B cell (primary cell): Measurements from ENCODE around the gene VPS13A. TPM values are rescaled to one million over a fixed set of nuclear protein-coding genes. Genes with fewer than 3 reads are reported as not detected.

Source experiments
- ATAC-seq: fragments of 200-7000 bp; cut with Tn5 transposase; one replicate; pipeline ENCODE4 v1.10.0; 2021; ENCODE audit warnings: low read depth, mild to moderate bottlenecking, moderate number of reproducible peaks, moderate library complexity
- CTCF ChIA-PET: fragments of 350-600 bp; sonication (Branson Sonifier 250); formaldehyde crosslinking; loops from one replicate; lab custom pipeline; 2021; ENCODE audit warnings: antibody characterized with exemption, inconsistent platforms; lab: Charles Lee
- POLR2A ChIA-PET: fragments of 350-600 bp; sonication (Branson Sonifier 250); formaldehyde crosslinking; loops from one replicate; lab custom pipeline; 2021; ENCODE audit warnings: antibody characterized with exemption; lab: Charles Lee
- DNase-seq: peaks from one replicate; pipeline ENCODE4 v3.0.0; 2013
- H2AFZ ChIP-seq: 2 replicates; pipeline ENCODE4 v1.6.1; 2012; ENCODE audit warnings: mild to moderate bottlenecking, low read depth, low read length; ENCODE audit not compliant: insufficient read depth, poor library complexity, severe bottlenecking
- H3K27ac ChIP-seq, 2 donors: 1 replicate in 1 of 2; 2 replicates in 1 of 2; pipeline ENCODE4 v1.5.1; 2012 to 2013; ENCODE audit warnings: low read length in 2 of 2, mild to moderate bottlenecking in 2 of 2, moderate library complexity in 1 of 2
- H3K27me3 ChIP-seq, 4 experiments: fragments of 200-600 bp in 1 of 4; sonication (generic) in 1 of 4; replicated peaks in 1 of 4; 1 replicate in 2 of 4; 2 replicates in 2 of 4; pipeline versions ENCODE4 v1.6.1 to v1.7.0; 2013 to 2016; ENCODE audit warnings: low read length in 3 of 4, mild to moderate bottlenecking in 2 of 4, mixed read lengths in 1 of 4, moderate library complexity in 1 of 4; ENCODE audit not compliant: insufficient read depth in 4 of 4, control insufficient read depth in 3 of 4; ENCODE audit errors: control extremely low read depth in 1 of 4
- H3K36me3 ChIP-seq, 2 experiments: replicated peaks in 1 of 2; 1 replicate in 1 of 2; 2 replicates in 1 of 2; pipeline versions ENCODE4 v1.6.1 to v1.7.1; 2013; ENCODE audit warnings: low read length in 1 of 2; ENCODE audit not compliant: insufficient read depth in 2 of 2, control insufficient read depth in 1 of 2; ENCODE audit errors: control extremely low read depth in 1 of 2, extremely low read depth in 1 of 2
- H3K4me1 ChIP-seq, 2 donors: fragments of 200-600 bp in 1 of 2; sonication (generic) in 1 of 2; 1 replicate in 1 of 2; 2 replicates in 1 of 2; pipeline versions ENCODE4 v1.5.1 to v1.6.1; 2013 to 2017; ENCODE audit warnings: low read length in 2 of 2; ENCODE audit not compliant: control insufficient read depth in 2 of 2, insufficient read depth in 2 of 2
- H3K4me2 ChIP-seq: replicated peaks from 2 replicates; pipeline ENCODE3; 2012; ENCODE audit warnings: mild to moderate bottlenecking, low read depth, low read length; ENCODE audit not compliant: poor library complexity, severe bottlenecking
- H3K4me3 ChIP-seq, 5 experiments: fragments of 200-600 bp in 1 of 5; sonication (generic) in 1 of 5; 1 replicate in 3 of 5; 2 replicates in 2 of 5; pipeline versions ENCODE4 v1.5.1 to v1.7.0; 2011 to 2016; ENCODE audit warnings: low read length in 4 of 5, mild to moderate bottlenecking in 4 of 5, low read depth in 2 of 5, control low read depth in 1 of 5, moderate library complexity in 1 of 5; ENCODE audit not compliant: insufficient read depth in 1 of 5; ENCODE audit errors: control extremely low read depth in 1 of 5, extremely low read depth in 1 of 5
- H3K79me2 ChIP-seq: fragments of 200-600 bp; sonication (generic); one replicate; pipeline ENCODE4 v1.6.0; 2016; ENCODE audit warnings: low read length; ENCODE audit not compliant: control insufficient read depth, insufficient read depth
- H3K9ac ChIP-seq: fragments of 200-600 bp; sonication (generic); 2 replicates; pipeline ENCODE4 v1.6.1; 2017; ENCODE audit warnings: mild to moderate bottlenecking, low read length, moderate library complexity
- H3K9me3 ChIP-seq, 3 donors: one replicate each; pipeline versions ENCODE4 v1.6.1 to v1.7.1; 2013; ENCODE audit warnings: low read length in 2 of 3; ENCODE audit not compliant: control insufficient read depth in 2 of 3, insufficient read depth in 1 of 3; ENCODE audit errors: control extremely low read depth in 1 of 3
- H4K20me1 ChIP-seq: 2 replicates; pipeline ENCODE4 v1.6.0; 2012; ENCODE audit warnings: mild to moderate bottlenecking, low read length; ENCODE audit not compliant: insufficient read depth, control insufficient read depth, poor library complexity, severe bottlenecking
- H3K27ac Mint-ChIP-seq: one replicate; pipeline ENCODE4 v1.8.0; 2021; ENCODE audit warnings: mixed read lengths
- H3K27me3 Mint-ChIP-seq: one replicate; pipeline ENCODE4 v1.8.0; 2021; ENCODE audit warnings: mixed read lengths
- H3K4me1 Mint-ChIP-seq: one replicate; pipeline ENCODE4 v1.8.0; 2021; ENCODE audit warnings: mixed read lengths
- H3K4me3 Mint-ChIP-seq: one replicate; pipeline ENCODE4 v1.8.0; 2021; ENCODE audit warnings: mixed read lengths
- H3K9me3 Mint-ChIP-seq: one replicate; pipeline ENCODE4 v1.8.0; 2022; ENCODE audit warnings: mixed read lengths; ENCODE audit not compliant: insufficient read depth
- CTCF ChIP-seq: fragments of 200-600 bp; IDR thresholded peaks from one replicate; pipeline ENCODE4 v1.8.0; 2022; ENCODE audit warnings: antibody characterized with exemption, mild to moderate bottlenecking
- EZH2 ChIP-seq: IDR thresholded peaks from 2 replicates; pipeline ENCODE4 v1.6.1; 2012; ENCODE audit warnings: borderline replicate concordance, low read depth, mild to moderate bottlenecking, moderate library complexity, low read length; ENCODE audit not compliant: insufficient read depth, poor library complexity, severe bottlenecking
- WGBS: methylation state at CpG from one replicate; pipeline ENCODE4 v1.1.5; 2013; ENCODE audit warnings: missing lambda C conversion rate; ENCODE audit not compliant: insufficient coverage; 5-methylcytosine and 5-hydroxymethylcytosine counted together
- intact Hi-C: fragments of 100-400 bp; cut with micrococcal nuclease; formaldehyde crosslinking; loops from one replicate; pipeline ENCODE4 v1.10.0; 2022
- polyA plus RNA-seq: library from polyadenylated mRNA; depleted of rRNA; stranded (reverse); fragments of >200 nt; gene quantifications from 2 replicates; pipeline ENCODE4 v1.2.3, GENCODE V29; 2012
- total RNA-seq, 2 donors: library from RNA; stranded (reverse); fragments of 120-200 nt in 1 of 2; gene quantifications; 1 replicate in 1 of 2; 2 replicates in 1 of 2; pipeline versions ENCODE4 v1.2.3 to v1.2.4, GENCODE V29; 2013 to 2022

Gene VPS13A
- total and polyA plus RNA-seq, 2 donors (not counting 1 experiment from before 2014, with no cell fraction given): 6.5 to 57.8 TPM

- Histone ChIP-seq H3K4me2 (no peak overlapping the region), H3K9ac (no peak overlapping the region), H3K79me2 (no peaks in the 10 kb centered on the region), H3K36me3 (no peaks in the 10 kb centered on the region), H4K20me1 (no peaks in the 10 kb centered on the region), H3K4me3 (no peak overlapping the region), H2AFZ (no peak overlapping the region), H3K4me1 (no peaks in the 10 kb centered on the region), H3K27me3 (peaks cover 0 to 3% (median 3%) of the 10 kb centered on the region in 4 experiments), H3K27ac (no peak overlapping the region), H3K9me3 (no peaks in the 10 kb centered on the region)
- H3K9me3 Mint-ChIP-seq: no peaks in the 10 kb centered on the region
- no peak for TF ChIP-seq EZH2
- no peak for TF ChIP-seq CTCF
- H3K27me3 Mint-ChIP-seq: peaks cover 17% of the 10 kb centered on the region
- DNase-seq (no peak), ATAC-seq (no peak)
- no CpG with 5 or more reads among the region's 3 CpGs for WGBS
- ChIA-PET POLR2A (no interaction called here), CTCF (interaction anchor here (1.6 kb wide), 1 partner anchor 9 kb away, joined by 8 read pairs; no protein-coding TSS in a partner anchor)
- intact Hi-C loops: no loop called here
- H3K27ac Mint-ChIP-seq: no peak overlapping the region
- H3K4me1 Mint-ChIP-seq: no peaks in the 10 kb centered on the region
- H3K4me3 Mint-ChIP-seq: no peak overlapping the region
These were observed 285.8 kb downstream of the VPS13A start for GRCh38 chr9:77463151-77463550.

- intact Hi-C loops: no loop called here
- no peak overlapping the region for H3K4me2 ChIP-seq
- ATAC-seq (no peak), DNase-seq (no peak)
- no peaks in the 10 kb centered on the region for H3K4me1 ChIP-seq
- ChIA-PET POLR2A (no interaction called here), CTCF (interaction anchor here (1.2 kb wide), 1 partner anchor 8 kb away, joined by 6 read pairs; no protein-coding TSS in a partner anchor)
- H3K79me2 ChIP-seq: no peaks in the 10 kb centered on the region
- Mint-ChIP-seq H3K27ac (no peak overlapping the region), H3K4me3 (no peak overlapping the region), H3K9me3 (no peaks in the 10 kb centered on the region), H3K4me1 (no peaks in the 10 kb centered on the region), H3K27me3 (peaks cover 22% of the 10 kb centered on the region)
- H4K20me1 ChIP-seq: no peaks in the 10 kb centered on the region
- no peak overlapping the region for H2AFZ ChIP-seq
- no peak overlapping the region for H3K9ac ChIP-seq
- peaks cover 0 to 3% (median 1%) of the 10 kb centered on the region in 4 experiments for H3K27me3 ChIP-seq
- TF ChIP-seq EZH2 (no peak), CTCF (no peak)
- WGBS: no CpG with 5 or more reads among the region's 3 CpGs
- no peak overlapping the region for H3K27ac ChIP-seq
- no peaks in the 10 kb centered on the region for H3K9me3 ChIP-seq
- H3K4me3 ChIP-seq: no peak overlapping the region
- H3K36me3 ChIP-seq: no peaks in the 10 kb centered on the region
These were observed 287.3 kb downstream of the VPS13A start for GRCh38 chr9:77464661-77465060.
